ENCODE data around the gene IQSEC1.
"Not testable (repeated sequence)": the region's sequence is repeated elsewhere in the genome, so short reads cannot be mapped to it uniquely, and the experiment has no call there.

The IQSEC1 gene

GRCh38 chr3:12882336-12883310 lies 190.6 kb downstream of the IQSEC1 start:
- DNase-seq: no peak

- not testable (repeated sequence) for DNase-seq
Observed at GRCh38 chr3:12881858-12882257, 191.4 kb downstream of the IQSEC1 start.

- no peak for DNase-seq
Observed at GRCh38 chr3:12879191-12879815, 193.9 kb downstream of the IQSEC1 start.

GRCh38 chr3:12878758-12879157 lies 194.5 kb downstream of the IQSEC1 start:
- not testable (repeated sequence) for DNase-seq

- no peak for DNase-seq
Observed at GRCh38 chr3:12878141-12878574, 195.1 kb downstream of the IQSEC1 start.

GRCh38 chr3:12877040-12877439 lies 196.2 kb downstream of the IQSEC1 start:
- no peak for DNase-seq

- no peak for DNase-seq
Observed at GRCh38 chr3:12875857-12876836, 197.1 kb downstream of the IQSEC1 start.

GRCh38 chr3:12871404-12871983 lies 201.7 kb downstream of the IQSEC1 start:
- no peak for DNase-seq

GRCh38 chr3:12870942-12871341 lies 202.3 kb downstream of the IQSEC1 start:
- no peak for DNase-seq

- no peak for DNase-seq
Observed at GRCh38 chr3:12869035-12869621, 204.1 kb downstream of the IQSEC1 start.

- DNase-seq: no peak
Observed at GRCh38 chr3:12868039-12869034, 204.9 kb downstream of the IQSEC1 start.

- no peak for DNase-seq
Observed at GRCh38 chr3:12866836-12867235, 206.4 kb downstream of the IQSEC1 start.

GRCh38 chr3:12865271-12865670 lies 208.0 kb downstream of the IQSEC1 start:
- DNase-seq: no peak

GRCh38 chr3:12862387-12862786 lies 210.8 kb downstream of the IQSEC1 start:
- DNase-seq: no peak

- DNase-seq: no peak
Observed at GRCh38 chr3:12861611-12862010, 211.6 kb downstream of the IQSEC1 start.

- DNase-seq: no peak
Observed at GRCh38 chr3:12859840-12860239, 213.4 kb downstream of the IQSEC1 start.

- no peak for DNase-seq
Observed at GRCh38 chr3:12856626-12857025, 216.6 kb downstream of the IQSEC1 start.

- no peak for DNase-seq
Observed at GRCh38 chr3:12854565-12854964, 218.7 kb downstream of the IQSEC1 start.

- DNase-seq: not testable (repeated sequence)
Observed at GRCh38 chr3:12853847-12854246, 219.4 kb downstream of the IQSEC1 start.

GRCh38 chr3:12852201-12852600 lies 221.0 kb downstream of the IQSEC1 start:
- no peak for DNase-seq
